ENCODE results near the gene KIAA1614.

Gene KIAA1614

DNA sequence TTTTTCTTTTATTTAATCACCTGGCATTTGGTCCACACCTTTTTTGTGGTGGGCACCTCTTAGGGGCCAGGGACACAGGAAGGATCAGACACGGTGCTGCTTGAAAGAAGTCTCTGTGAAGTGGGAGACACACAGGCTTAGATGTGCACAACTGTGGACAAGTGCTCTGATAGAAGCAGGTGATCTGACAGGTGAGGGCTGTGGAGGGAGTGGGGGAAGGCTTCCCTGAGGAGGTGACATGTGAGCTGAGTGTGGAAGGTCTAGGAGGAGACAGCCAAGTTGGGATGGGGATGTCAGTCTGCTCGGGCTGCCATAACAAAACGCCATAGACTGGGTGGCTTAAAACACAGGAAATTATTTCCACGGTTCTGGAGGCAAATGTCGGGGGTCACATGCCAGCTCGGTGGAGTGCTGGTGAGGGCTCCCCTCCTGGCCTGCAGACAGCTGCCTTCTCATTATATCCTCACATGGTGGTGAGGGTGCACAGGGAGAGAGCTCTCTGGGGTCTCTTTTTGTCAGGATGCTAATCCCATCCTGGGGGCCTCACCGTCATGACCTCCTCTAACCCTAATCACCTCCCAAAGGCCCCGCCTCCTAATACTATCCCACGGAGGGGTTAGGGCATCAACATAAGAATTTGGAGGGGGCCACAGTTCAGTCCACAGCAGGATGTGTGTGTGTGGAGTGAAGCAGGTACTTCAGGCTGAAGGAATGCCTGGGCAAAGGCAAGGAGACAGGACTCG is 5.2 kb upstream of the KIAA1614 start:
- TF ChIP-seq, protein P1, sequence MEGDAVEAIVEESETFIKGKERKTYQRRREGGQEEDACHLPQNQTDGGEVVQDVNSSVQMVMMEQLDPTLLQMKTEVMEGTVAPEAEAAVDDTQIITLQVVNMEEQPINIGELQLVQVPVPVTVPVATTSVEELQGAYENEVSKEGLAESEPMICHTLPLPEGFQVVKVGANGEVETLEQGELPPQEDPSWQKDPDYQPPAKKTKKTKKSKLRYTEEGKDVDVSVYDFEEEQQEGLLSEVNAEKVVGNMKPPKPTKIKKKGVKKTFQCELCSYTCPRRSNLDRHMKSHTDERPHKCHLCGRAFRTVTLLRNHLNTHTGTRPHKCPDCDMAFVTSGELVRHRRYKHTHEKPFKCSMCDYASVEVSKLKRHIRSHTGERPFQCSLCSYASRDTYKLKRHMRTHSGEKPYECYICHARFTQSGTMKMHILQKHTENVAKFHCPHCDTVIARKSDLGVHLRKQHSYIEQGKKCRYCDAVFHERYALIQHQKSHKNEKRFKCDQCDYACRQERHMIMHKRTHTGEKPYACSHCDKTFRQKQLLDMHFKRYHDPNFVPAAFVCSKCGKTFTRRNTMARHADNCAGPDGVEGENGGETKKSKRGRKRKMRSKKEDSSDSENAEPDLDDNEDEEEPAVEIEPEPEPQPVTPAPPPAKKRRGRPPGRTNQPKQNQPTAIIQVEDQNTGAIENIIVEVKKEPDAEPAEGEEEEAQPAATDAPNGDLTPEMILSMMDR (IDR thresholded peaks at IDR 0.05; ENCODE audit: low read length, missing control alignments): no peak
- DNase-seq (ENCODE audit: low read depth): no peak
- H3K4me3 ChIP-seq (replicated peaks; ENCODE audit: low read depth, low read length): no peak overlapping the region

DNA sequence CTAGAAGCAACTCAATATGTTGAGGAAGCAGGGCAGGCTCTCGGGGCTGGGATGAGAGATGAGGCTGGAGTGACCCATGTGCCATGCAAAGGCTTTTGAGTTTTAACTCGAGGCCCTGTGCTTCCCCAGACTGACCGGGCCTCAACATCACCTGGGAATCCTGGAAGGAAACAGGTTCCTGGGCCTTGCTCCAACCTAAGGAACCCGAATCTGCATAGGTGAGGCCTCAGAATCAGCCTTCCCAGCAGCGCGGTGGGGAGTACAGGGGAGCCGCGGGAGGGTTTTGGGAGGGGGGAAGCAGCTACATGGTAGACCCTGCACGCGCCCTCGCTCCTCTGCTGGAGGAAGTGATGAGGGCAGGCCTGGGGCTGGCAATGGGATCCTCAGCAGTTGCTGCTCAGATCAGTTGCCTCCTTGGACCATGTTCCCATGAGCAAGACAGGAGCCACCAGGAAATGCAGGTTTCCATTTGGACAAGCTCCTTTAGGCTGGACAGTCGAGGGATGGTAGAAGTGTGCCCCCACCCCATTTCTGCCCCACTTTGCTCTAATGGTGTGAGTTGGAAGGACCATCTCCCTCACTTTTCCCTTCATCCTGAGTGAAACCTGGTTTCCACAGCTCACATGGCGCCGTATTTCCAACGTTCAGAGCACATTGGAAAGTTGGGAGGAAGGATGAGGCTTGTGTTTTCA is 4.5 kb upstream of the KIAA1614 start:
- TF ChIP-seq, protein P1 (IDR thresholded peaks at IDR 0.05; ENCODE audit: low read length, missing control alignments): no peak
- H3K4me3 ChIP-seq (replicated peaks; ENCODE audit: low read depth, low read length): no peak overlapping the region
- DNase-seq (ENCODE audit: low read depth): no peak

DNA sequence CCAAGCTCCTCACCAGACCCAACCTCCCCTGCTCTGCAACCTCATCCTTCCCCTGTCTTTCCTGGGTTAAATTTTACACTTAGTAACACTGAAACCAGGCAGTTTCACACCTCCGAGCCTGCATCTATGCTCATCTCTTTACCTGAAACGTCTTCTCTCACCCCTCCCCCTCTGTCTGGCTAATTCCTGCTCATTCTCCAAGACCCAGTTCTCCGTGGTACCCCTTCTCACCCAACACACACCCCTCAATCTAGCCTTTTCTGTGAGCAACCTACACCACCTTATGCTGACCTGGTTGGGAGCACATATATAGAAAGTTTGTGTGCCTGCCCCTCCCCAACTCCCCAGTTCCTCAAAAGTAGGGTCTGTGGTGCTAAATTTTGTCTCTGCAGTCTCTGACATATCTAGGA is 3.7 kb upstream of the KIAA1614 start:
- no peak for DNase-seq (ENCODE audit: low read depth)
- no peak overlapping the region for H3K4me3 ChIP-seq (replicated peaks; ENCODE audit: low read depth, low read length)
- TF ChIP-seq, protein P1 (IDR thresholded peaks at IDR 0.05; ENCODE audit: low read length, missing control alignments): no peak

DNA sequence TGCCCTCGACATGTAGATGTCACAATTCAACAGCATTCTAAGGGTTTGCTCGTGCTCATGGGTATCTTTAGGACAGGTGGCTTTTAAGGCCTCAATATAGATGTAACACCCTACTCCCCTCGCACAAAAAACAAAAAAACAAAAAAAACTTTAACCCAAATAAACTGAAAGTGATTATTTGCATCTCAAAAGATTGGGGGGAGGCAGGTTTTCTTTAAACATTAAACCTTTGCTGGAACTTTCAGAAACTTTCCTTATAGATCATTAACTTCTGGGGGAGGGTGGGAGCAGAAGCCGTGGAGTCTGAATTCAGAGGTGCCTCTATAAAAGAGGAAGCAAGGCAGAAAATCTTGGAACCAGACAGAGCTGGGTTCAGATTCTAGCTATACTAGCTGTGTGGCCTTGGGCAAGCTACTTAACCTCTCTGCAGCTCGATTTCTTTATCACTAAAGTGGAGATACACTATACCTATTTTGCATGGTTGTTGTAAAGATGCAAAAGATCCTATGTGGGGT is 3.2 kb upstream of the KIAA1614 start:
- DNase-seq (ENCODE audit: low read depth): no peak
- TF ChIP-seq, protein P1 (IDR thresholded peaks at IDR 0.05; ENCODE audit: low read length, missing control alignments): no peak
- no peak overlapping the region for H3K4me3 ChIP-seq (replicated peaks; ENCODE audit: low read depth, low read length)

DNA sequence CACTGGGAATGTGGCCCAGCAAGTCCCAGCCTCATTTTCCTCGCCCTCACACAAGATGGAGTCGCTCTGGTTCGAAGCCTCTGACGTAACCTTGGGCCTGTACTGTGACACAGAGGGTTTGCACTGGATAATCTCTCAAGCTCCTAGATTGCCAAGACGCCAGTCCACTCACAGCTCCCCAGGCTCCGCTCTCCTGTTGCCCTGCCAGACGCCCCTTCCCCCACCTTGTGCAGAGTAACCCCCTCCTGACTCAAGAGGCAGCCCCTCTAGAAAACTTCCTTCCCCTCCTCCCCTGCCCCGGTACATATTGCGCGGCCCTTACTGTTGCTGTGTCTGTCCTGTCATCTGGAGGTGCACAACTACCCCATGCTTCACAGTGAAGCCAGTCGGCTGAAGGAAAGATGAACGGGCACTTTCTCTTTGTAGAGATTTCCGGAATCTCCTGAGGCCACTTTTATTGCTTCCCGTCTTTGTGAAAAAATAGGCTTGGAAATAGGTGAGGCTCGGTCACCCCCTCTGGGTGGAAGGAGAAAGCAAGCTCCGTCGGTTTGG is 981 bp upstream of the KIAA1614 start:
- TF ChIP-seq, protein P1 (IDR thresholded peaks at IDR 0.05; ENCODE audit: low read length, missing control alignments): no peak
- DNase-seq (ENCODE audit: low read depth): peak; percentile 15
- peak overlapping the region; percentile 55 for H3K4me3 ChIP-seq (replicated peaks; ENCODE audit: low read depth, low read length)

DNA sequence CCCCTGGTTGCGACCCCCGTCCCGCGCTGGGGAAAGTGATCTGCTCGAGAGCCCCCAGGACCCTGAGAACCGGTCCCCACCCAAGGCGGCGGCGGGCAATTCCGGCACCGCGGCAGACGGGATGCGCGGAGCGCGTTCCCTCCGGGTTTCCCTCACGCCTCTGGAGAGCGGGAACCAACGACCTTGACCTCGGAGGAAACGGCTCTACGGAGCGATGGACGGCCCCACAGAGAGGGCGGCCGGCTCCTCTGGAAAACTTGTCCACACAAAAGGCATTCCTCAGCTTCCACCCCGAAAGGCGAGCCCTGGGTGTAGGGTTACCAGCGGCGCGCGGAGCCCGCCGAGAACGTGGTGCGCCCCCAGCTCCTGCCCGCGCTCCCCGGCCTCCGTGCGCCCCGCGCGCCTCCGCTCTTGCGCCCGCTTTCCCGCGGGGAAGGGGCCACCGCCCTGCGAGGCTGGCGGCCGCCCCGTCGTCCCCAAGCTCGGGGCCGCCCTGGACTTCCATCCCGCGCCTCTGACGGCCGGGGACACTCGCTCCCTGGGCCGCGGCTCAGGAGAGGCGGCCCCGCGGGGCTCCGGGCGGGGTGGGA is 391 bp upstream of the KIAA1614 start:
- TF ChIP-seq, protein P1 (IDR thresholded peaks at IDR 0.05; ENCODE audit: low read length, missing control alignments): no peak
- DNase-seq (ENCODE audit: low read depth): peak; percentile 25
- H3K4me3 ChIP-seq (replicated peaks; ENCODE audit: low read depth, low read length): peak overlapping the region; percentile 55

Data from fibroblast of pulmonary artery (primary cell).